ENCODE results near the gene BRINP2. TPM values are rescaled to one million over a fixed set of nuclear protein-coding genes. Genes with fewer than 3 reads are reported as not detected.

BRINP2 gene
- total RNA-seq, 4 donors from 2014 or later = 0.26 to 0.42 TPM; not detected in 2

GRCh38 chr1:177255411-177255810, 84.7 kb downstream of the BRINP2 start:
- WGBS, 2 donors = 56 to 70% methylated on average over 1 of the region's 1 CpG
- TF ChIP-seq CTCF (IDR thresholded peaks at IDR 0.05) (no peak), POLR2A (IDR thresholded peaks at IDR 0.05) (no peak)
- intact Hi-C loops (cut with DNase I; ENCODE audit: low total_unique reads) = no loop called here
- H3K4me3 ChIP-seq (ENCODE audit: low read depth, poor library complexity, severe bottlenecking) = no peak overlapping the region
- DNase-seq (ENCODE audit: low spot score in 2 of 2) = no peak

GRCh38 chr1:177256153-177257075, 85.7 kb downstream of the BRINP2 start:
- intact Hi-C loops (cut with DNase I; ENCODE audit: low total_unique reads) = no loop called here
- TF ChIP-seq POLR2A (IDR thresholded peaks at IDR 0.05) = no peak
- TF ChIP-seq CTCF (IDR thresholded peaks at IDR 0.05) = no peak
- DNase-seq (ENCODE audit: low spot score in 2 of 2) = no peak
- 32 to 34% methylated on average over 20 of the region's 20 CpGs for WGBS, 2 donors
- no peak overlapping the region for H3K4me3 ChIP-seq (ENCODE audit: low read depth, poor library complexity, severe bottlenecking)

DNA sequence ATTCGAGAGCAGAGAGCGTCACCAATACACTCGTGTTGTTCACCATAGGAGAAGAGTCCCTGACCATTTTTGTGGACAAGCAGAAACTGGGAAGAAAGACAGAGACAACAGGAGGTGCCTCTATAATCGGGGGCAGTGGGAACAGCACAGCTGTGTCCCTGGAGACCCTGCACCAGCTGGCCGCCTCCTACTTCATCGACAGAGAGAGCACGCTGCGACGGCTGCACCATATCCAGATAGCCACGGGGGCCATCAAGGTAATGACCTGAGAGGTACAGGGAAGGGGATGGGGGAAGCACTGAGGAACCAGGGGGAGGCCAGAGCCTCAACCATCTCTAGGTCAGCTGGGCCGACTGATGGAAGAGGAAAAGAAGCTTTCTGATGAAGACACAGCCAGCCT, 86.4 kb downstream of the BRINP2 start:
- TF ChIP-seq POLR2A (IDR thresholded peaks at IDR 0.05) (no peak), CTCF (IDR thresholded peaks at IDR 0.05) (no peak)
- WGBS, 2 donors = 71 to 72% methylated on average over 11 of the region's 11 CpGs
- H3K4me3 ChIP-seq (ENCODE audit: low read depth, poor library complexity, severe bottlenecking) = no peak overlapping the region
- intact Hi-C loops (cut with DNase I; ENCODE audit: low total_unique reads) = no loop called here
- DNase-seq (ENCODE audit: low spot score in 2 of 2) = no peak

GRCh38 chr1:177257576-177257975, 86.8 kb downstream of the BRINP2 start:
- no peak for DNase-seq (ENCODE audit: low spot score in 2 of 2)
- TF ChIP-seq POLR2A (IDR thresholded peaks at IDR 0.05) = no peak
- TF ChIP-seq CTCF (IDR thresholded peaks at IDR 0.05) = no peak
- 79 to 87% methylated on average over 4 of the region's 4 CpGs for WGBS, 2 donors
- no peak overlapping the region for H3K4me3 ChIP-seq (ENCODE audit: low read depth, poor library complexity, severe bottlenecking)
- intact Hi-C loops (cut with DNase I; ENCODE audit: low total_unique reads) = no loop called here

- 94 to 100% methylated on average over 1 of the region's 1 CpG for WGBS, 2 donors
- TF ChIP-seq POLR2A (IDR thresholded peaks at IDR 0.05) (no peak), CTCF (IDR thresholded peaks at IDR 0.05) (no peak)
- no peak for DNase-seq (ENCODE audit: low spot score in 2 of 2)
- intact Hi-C loops (cut with DNase I; ENCODE audit: low total_unique reads) = no loop called here
- H3K4me3 ChIP-seq (ENCODE audit: low read depth, poor library complexity, severe bottlenecking) = no peak overlapping the region
Observed at GRCh38 chr1:177270863-177271262, 100.1 kb downstream of the BRINP2 start.
